Panc1 (cell line): ENCODE measurements around the gene SNAP25. TPM values are rescaled to one million over a fixed set of nuclear protein-coding genes. Genes with fewer than 3 reads are reported as not detected.

Source experiments
- ATAC-seq: fragments of 200-7000 bp; cut with Tn5 transposase; 2 replicates; pipeline ENCODE4 v1.9.1; 2020; ENCODE audit warnings: mild to moderate bottlenecking, moderate library complexity
- BruUV-seq: library from RNA; stranded (reverse); fragments of 400-500 nt; replicated peaks from 2 replicates; lab custom pipeline; 2021; lab: Mats Ljungman, UMichigan
- CTCF ChIA-PET: fragments of 300-600 bp; sonication (Branson Sonifier 250); formaldehyde crosslinking; loops from one replicate; lab custom pipeline; 2022; ENCODE audit warnings: antibody characterized with exemption; lab: Charles Lee
- POLR2A ChIA-PET: fragments of 300-600 bp; sonication (Branson Sonifier 250); formaldehyde crosslinking; loops from one replicate; lab custom pipeline; 2022; ENCODE audit warnings: antibody characterized with exemption; lab: Charles Lee
- DNase-seq: peaks from one replicate; pipeline ENCODE4 v3.0.0-alpha.2; 2010; ENCODE audit warnings: low read depth, low spot score
- H3K27ac ChIP-seq: 2 replicates; pipeline ENCODE4 v1.5.1; 2011; ENCODE audit warnings: mild to moderate bottlenecking, low read length, inconsistent platforms
- H3K27me3 ChIP-seq: fragments of 200-500 bp; sonication (Bioruptor generic); 2 replicates; pipeline ENCODE4 v1.6.0; 2014; ENCODE audit warnings: low read length, inconsistent platforms; ENCODE audit not compliant: control insufficient read depth, insufficient read depth
- H3K36me3 ChIP-seq: fragments of 200-500 bp; sonication (Bioruptor generic); 2 replicates; pipeline ENCODE4 v1.5.1; 2014; ENCODE audit warnings: inconsistent platforms, mild to moderate bottlenecking, low read length, moderate library complexity; ENCODE audit not compliant: control insufficient read depth, insufficient read depth
- H3K4me1 ChIP-seq: 2 replicates; pipeline ENCODE4 v1.5.1; 2011; ENCODE audit warnings: inconsistent platforms, mild to moderate bottlenecking, low read length, moderate library complexity; ENCODE audit not compliant: control insufficient read depth, insufficient read depth
- H3K4me3 ChIP-seq, 2 experiments: 2 replicates each; pipeline ENCODE4 v1.5.1; 2011 to 2012; ENCODE audit warnings: low read depth in 2 of 2, low read length in 2 of 2, mild to moderate bottlenecking in 2 of 2, inconsistent platforms in 1 of 2, moderate library complexity in 1 of 2
- H3K9me3 ChIP-seq: fragments of 200-500 bp; sonication (Bioruptor generic); 2 replicates; pipeline ENCODE4 v1.5.1; 2014; ENCODE audit warnings: low read depth, mild to moderate bottlenecking, inconsistent platforms, low read length, moderate library complexity; ENCODE audit not compliant: control insufficient read depth, insufficient read depth
- POLR2AphosphoS5 ChIP-seq: IDR thresholded peaks from 2 replicates; pipeline ENCODE4 v1.6.1; 2012; ENCODE audit warnings: mild to moderate bottlenecking, low read depth, low read length, moderate library complexity
- REST ChIP-seq, 2 experiments: IDR thresholded peaks; 2 replicates each; pipeline ENCODE4 v1.6.1; 2011 to 2012; ENCODE audit warnings: low read depth in 2 of 2, control low read depth in 1 of 2, low read length in 1 of 2, mild to moderate bottlenecking in 1 of 2, moderate library complexity in 1 of 2; ENCODE audit not compliant: insufficient read depth in 1 of 2
- SIN3A ChIP-seq: IDR thresholded peaks from 2 replicates; pipeline ENCODE4 v1.6.1; 2012; ENCODE audit warnings: low read depth, mild to moderate bottlenecking, low read length, moderate library complexity, borderline replicate concordance; ENCODE audit not compliant: insufficient read depth
- TCF7L2 ChIP-seq: IDR thresholded peaks from 2 replicates; pipeline ENCODE4 v1.6.1; 2011; ENCODE audit warnings: mild to moderate bottlenecking, low read depth, low read length, inconsistent platforms
- in situ Hi-C: cut with HindIII; loops from 2 replicates; pipeline ENCODE4 v1.10.0; 2016; ENCODE audit warnings: low sequenced_read_pairs, low pct_unique_long_range_greater_than_20kb
- intact Hi-C: fragments of 100-400 bp; cut with micrococcal nuclease; formaldehyde crosslinking; loops from one replicate; pipeline ENCODE4 v1.10.0; 2022; ENCODE audit not compliant: unreplicated experiment
- total RNA-seq: library from RNA; stranded (reverse); gene quantifications from one replicate; pipeline ENCODE4 v1.2.1, GENCODE V29; 2021; ENCODE audit not compliant: unreplicated experiment
- TF ChIP-seq, protein P1 (sequence below): fragments of 450-650 bp; IDR thresholded peaks from 2 replicates; pipeline ENCODE4 v1.5.1; 2017; ENCODE audit warnings: mild to moderate bottlenecking

The SNAP25 gene
- total RNA-seq, 1 experiment from 2014 or later = 0.69 TPM

- DNase-seq (no peak), ATAC-seq (no peak)
- no peaks in the 10 kb centered on the region for H3K27me3 ChIP-seq
- no peak overlapping the region for H3K4me3 ChIP-seq
- no peaks in the 10 kb centered on the region for H3K4me1 ChIP-seq
- TF ChIP-seq, protein P1, sequence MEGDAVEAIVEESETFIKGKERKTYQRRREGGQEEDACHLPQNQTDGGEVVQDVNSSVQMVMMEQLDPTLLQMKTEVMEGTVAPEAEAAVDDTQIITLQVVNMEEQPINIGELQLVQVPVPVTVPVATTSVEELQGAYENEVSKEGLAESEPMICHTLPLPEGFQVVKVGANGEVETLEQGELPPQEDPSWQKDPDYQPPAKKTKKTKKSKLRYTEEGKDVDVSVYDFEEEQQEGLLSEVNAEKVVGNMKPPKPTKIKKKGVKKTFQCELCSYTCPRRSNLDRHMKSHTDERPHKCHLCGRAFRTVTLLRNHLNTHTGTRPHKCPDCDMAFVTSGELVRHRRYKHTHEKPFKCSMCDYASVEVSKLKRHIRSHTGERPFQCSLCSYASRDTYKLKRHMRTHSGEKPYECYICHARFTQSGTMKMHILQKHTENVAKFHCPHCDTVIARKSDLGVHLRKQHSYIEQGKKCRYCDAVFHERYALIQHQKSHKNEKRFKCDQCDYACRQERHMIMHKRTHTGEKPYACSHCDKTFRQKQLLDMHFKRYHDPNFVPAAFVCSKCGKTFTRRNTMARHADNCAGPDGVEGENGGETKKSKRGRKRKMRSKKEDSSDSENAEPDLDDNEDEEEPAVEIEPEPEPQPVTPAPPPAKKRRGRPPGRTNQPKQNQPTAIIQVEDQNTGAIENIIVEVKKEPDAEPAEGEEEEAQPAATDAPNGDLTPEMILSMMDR = no peak
- TF ChIP-seq SIN3A (no peak), REST (IDR thresholded peaks at IDR 0.05; ENCODE audit: insufficient read depth in 1 of 2, low read depth in 2 of 2, low read length in 1 of 2) (no peak), TCF7L2 (no peak), POLR2AphosphoS5 (no peak)
- ChIA-PET CTCF (no interaction called here), POLR2A (no interaction called here)
- in situ Hi-C loops (no loop called here), intact Hi-C loops (no loop called here)
- no peaks in the 10 kb centered on the region for H3K9me3 ChIP-seq
- BruUV-seq = no TSS peak
- H3K36me3 ChIP-seq = no peaks in the 10 kb centered on the region
- H3K27ac ChIP-seq = no peak overlapping the region
Observed at GRCh38 chr20:10247440-10247839, 28.8 kb downstream of the SNAP25 start.

DNA sequence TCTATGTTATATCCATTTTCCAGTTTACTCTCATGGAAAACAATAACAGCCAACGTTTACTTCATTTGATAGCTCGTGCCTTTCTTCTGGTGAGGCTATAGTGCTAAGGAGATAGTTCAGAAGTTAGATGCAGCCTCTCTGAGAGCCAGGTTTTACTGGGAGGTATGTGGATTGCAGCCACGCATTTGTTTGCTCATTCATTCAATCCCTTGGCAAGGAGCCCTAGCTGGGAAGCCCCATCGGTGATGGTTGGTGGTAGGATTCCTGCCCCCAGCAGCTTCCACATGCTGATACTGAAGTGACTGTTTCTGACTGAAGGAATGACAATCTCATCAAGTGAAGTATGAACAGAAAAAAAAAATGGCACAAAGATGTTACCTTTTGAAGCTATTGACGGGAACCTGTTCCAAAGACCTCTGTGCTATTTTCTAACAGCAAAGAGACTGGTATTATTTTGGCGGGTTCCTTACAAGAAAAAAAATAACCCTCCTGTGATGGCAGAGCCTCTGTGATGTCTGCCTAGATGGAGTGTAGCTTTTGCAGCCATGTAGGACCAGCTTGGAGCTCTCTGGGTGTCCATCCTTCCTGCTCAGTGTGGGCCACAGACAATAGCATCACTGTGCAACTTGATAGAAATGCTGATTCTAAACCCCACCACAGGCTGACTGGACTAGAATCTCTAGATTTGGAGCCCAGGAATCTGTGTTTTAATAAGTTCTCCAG lies 30.6 kb downstream of the SNAP25 start:
- no peaks in the 10 kb centered on the region for H3K4me1 ChIP-seq
- DNase-seq = no peak
- no peak overlapping the region for H3K27ac ChIP-seq
- intact Hi-C loops = no loop called here
- H3K27me3 ChIP-seq = no peaks in the 10 kb centered on the region
- no peak for ATAC-seq
- no peaks in the 10 kb centered on the region for H3K9me3 ChIP-seq
- CTCF ChIA-PET = interaction anchor here (0.6 kb wide), 1 partner anchor 22 kb away, joined by 3 read pairs; no protein-coding TSS in a partner anchor
- POLR2A ChIA-PET = no interaction called here
- in situ Hi-C loops = no loop called here
- TF ChIP-seq, protein P1 = no peak
- TF ChIP-seq SIN3A (no peak), POLR2AphosphoS5 (no peak), REST (IDR thresholded peaks at IDR 0.05; ENCODE audit: insufficient read depth in 1 of 2, low read depth in 2 of 2, low read length in 1 of 2) (no peak), TCF7L2 (no peak)
- H3K4me3 ChIP-seq = no peak overlapping the region
- no TSS peak for BruUV-seq
- no peaks in the 10 kb centered on the region for H3K36me3 ChIP-seq
